Tibial nerve (tissue), 4 donors: ENCODE data around the gene ZSCAN16. TPM values are rescaled to one million over a fixed set of nuclear protein-coding genes. Genes with fewer than 3 reads are reported as not detected.

Experiments used
- DNase-seq, 2 donors: peaks; one replicate each; pipeline ENCODE4 v3.0.0-alpha.2; 2019; ENCODE audit warnings: low spot score in 2 of 2
- H3K27ac ChIP-seq, 4 donors: fragments of 200-600 bp; sonication (generic) in 3 of 4; one replicate each; pipeline ENCODE4 v1.5.1; 2017 to 2019; ENCODE audit warnings: mild to moderate bottlenecking in 1 of 4
- H3K27me3 ChIP-seq, 2 donors: fragments of 200-600 bp; sonication (generic) in 1 of 2; one replicate each; pipeline versions ENCODE4 v1.5.1 to v1.6.0; 2017 to 2019
- H3K36me3 ChIP-seq, 3 donors: fragments of 200-600 bp; sonication (generic); one replicate each; pipeline ENCODE4 v1.5.1; 2018 to 2019
- H3K4me1 ChIP-seq, 4 donors: fragments of 200-600 bp; sonication (generic) in 3 of 4; one replicate each; pipeline ENCODE4 v1.5.1; 2017 to 2019
- H3K4me3 ChIP-seq, 4 donors: fragments of 200-600 bp; sonication (generic) in 3 of 4; one replicate each; pipeline ENCODE4 v1.5.1; 2017 to 2019; ENCODE audit warnings: mild to moderate bottlenecking in 1 of 4, moderate library complexity in 1 of 4
- H3K9me3 ChIP-seq, 4 donors: fragments of 200-600 bp; sonication (generic) in 3 of 4; one replicate each; pipeline ENCODE4 v1.5.1; 2017 to 2019
- CTCF ChIP-seq, 5 experiments: fragments of 200-600 bp in 3 of 5; fragments of 450-650 bp in 2 of 5; sonication (generic) in 3 of 5; IDR thresholded peaks; one replicate each; pipeline ENCODE4 v1.5.1; 2016 to 2019; ENCODE audit warnings: antibody characterized with exemption in 5 of 5, mild to moderate bottlenecking in 3 of 5, moderate library complexity in 2 of 5
- EP300 ChIP-seq, 2 donors: sonication (generic); formaldehyde crosslinking; IDR thresholded peaks; one replicate each; pipeline ENCODE4 v1.6.1; 2017; ENCODE audit warnings: antibody characterized with exemption in 2 of 2, mild to moderate bottlenecking in 1 of 2
- POLR2A ChIP-seq, 2 donors: fragments of 450-650 bp; IDR thresholded peaks; one replicate each; pipeline ENCODE4 v1.6.1; 2017; ENCODE audit warnings: antibody characterized with exemption in 2 of 2, mild to moderate bottlenecking in 2 of 2, moderate library complexity in 2 of 2
- WGBS, 2 donors: methylation state at CpG; one replicate each; pipeline ENCODE4 v1.1.5; 2018; 5-methylcytosine and 5-hydroxymethylcytosine counted together
- total RNA-seq, 4 donors: library from RNA; depleted of rRNA; stranded (reverse); fragments of >200 nt; gene quantifications; one replicate each; pipeline ENCODE4 v1.1.0, GENCODE V29; 2016

Gene ZSCAN16
- total RNA-seq, 4 donors from 2014 or later = 0.78 to 9.9 (median 3.6) TPM

GRCh38 chr6:28159029-28159607 is 34.7 kb downstream of the ZSCAN16 start:
- Histone ChIP-seq H3K36me3 (peaks cover 0 to 48% (median 8%) of the 10 kb centered on the region in 3 donors), H3K4me1 (peaks cover 0 to 6% (median 3%) of the 10 kb centered on the region in 4 donors), H3K9me3 (no peaks in the 10 kb centered on the region), H3K27ac (no peak overlapping the region), H3K4me3 (no peak overlapping the region), H3K27me3 (no peaks in the 10 kb centered on the region)
- TF ChIP-seq EP300 (IDR thresholded peaks at IDR 0.05) (no peak), CTCF (IDR thresholded peaks at IDR 0.05) (no peak), POLR2A (IDR thresholded peaks at IDR 0.05) (no peak)
- DNase-seq = no peak
- 97 to 98% methylated on average over 4 of the region's 4 CpGs for WGBS, 2 donors

- peaks cover 0 to 6% (median 3%) of the 10 kb centered on the region in 4 donors for H3K4me1 ChIP-seq
- H3K27ac ChIP-seq = no peak overlapping the region
- H3K27me3 ChIP-seq = no peaks in the 10 kb centered on the region
- no peak overlapping the region for H3K4me3 ChIP-seq
- DNase-seq = no peak
- 84 to 89% methylated on average over 2 of the region's 2 CpGs for WGBS, 2 donors
- H3K36me3 ChIP-seq = peaks cover 0 to 37% (median 0%) of the 10 kb centered on the region in 3 donors
- H3K9me3 ChIP-seq = no peaks in the 10 kb centered on the region
- no peak for TF ChIP-seq EP300 (IDR thresholded peaks at IDR 0.05)
- TF ChIP-seq POLR2A (IDR thresholded peaks at IDR 0.05) = no peak
Measured at GRCh38 chr6:28160233-28160632, 35.8 kb downstream of the ZSCAN16 start.

- peaks cover 0 to 6% (median 3%) of the 10 kb centered on the region in 4 donors for H3K4me1 ChIP-seq
- no peaks in the 10 kb centered on the region for H3K27me3 ChIP-seq
- WGBS, 2 donors = 8 to 9% methylated on average over 31 to 32 of the region's 32 CpGs
- peak overlapping the region; percentile 31 to 57 (median 46) for H3K4me3 ChIP-seq
- H3K27ac ChIP-seq = no peak overlapping the region
- H3K9me3 ChIP-seq = no peaks in the 10 kb centered on the region
- peak; percentile 32 to 41 for DNase-seq
- no peak for TF ChIP-seq POLR2A (IDR thresholded peaks at IDR 0.05)
- peak in 1 of 2 donors; percentile 59 for TF ChIP-seq EP300 (IDR thresholded peaks at IDR 0.05)
- H3K36me3 ChIP-seq = peaks cover 0 to 24% (median 0%) of the 10 kb centered on the region in 3 donors
Measured at GRCh38 chr6:28161410-28162079, 37.1 kb downstream of the ZSCAN16 start.

GRCh38 chr6:28165563-28165962 is 41.2 kb downstream of the ZSCAN16 start:
- no peaks in the 10 kb centered on the region for H3K9me3 ChIP-seq
- H3K36me3 ChIP-seq = peaks cover 0 to 32% (median 0%) of the 10 kb centered on the region in 3 donors
- 37 to 43% methylated on average over 1 of the region's 1 CpG for WGBS, 2 donors
- H3K27ac ChIP-seq = no peak overlapping the region
- H3K4me1 ChIP-seq = peaks cover 0 to 6% (median 3%) of the 10 kb centered on the region in 4 donors
- no peak overlapping the region for H3K4me3 ChIP-seq
- no peaks in the 10 kb centered on the region for H3K27me3 ChIP-seq
- no peak for DNase-seq
- TF ChIP-seq POLR2A (IDR thresholded peaks at IDR 0.05) (no peak), CTCF (IDR thresholded peaks at IDR 0.05) (no peak), EP300 (IDR thresholded peaks at IDR 0.05) (no peak)

- Histone ChIP-seq H3K4me3 (no peak overlapping the region), H3K27me3 (no peaks in the 10 kb centered on the region), H3K36me3 (peaks cover 0 to 43% (median 0%) of the 10 kb centered on the region in 3 donors), H3K4me1 (peaks cover 0 to 4% (median under 1%) of the 10 kb centered on the region in 4 donors), H3K27ac (no peak overlapping the region), H3K9me3 (no peaks in the 10 kb centered on the region)
- DNase-seq = no peak
- 65 to 66% methylated on average over 4 of the region's 4 CpGs for WGBS, 2 donors
- TF ChIP-seq CTCF (IDR thresholded peaks at IDR 0.05) (no peak), POLR2A (IDR thresholded peaks at IDR 0.05) (no peak), EP300 (IDR thresholded peaks at IDR 0.05) (no peak)
Measured at GRCh38 chr6:28167068-28167467, 42.7 kb downstream of the ZSCAN16 start.

- Histone ChIP-seq H3K27me3 (no peaks in the 10 kb centered on the region), H3K36me3 (peaks cover 0 to 49% (median 0%) of the 10 kb centered on the region in 3 donors), H3K4me1 (no peaks in the 10 kb centered on the region), H3K9me3 (no peaks in the 10 kb centered on the region), H3K27ac (no peak overlapping the region), H3K4me3 (no peak overlapping the region)
- WGBS, 2 donors = 85 to 86% methylated on average over 1 of the region's 1 CpG
- TF ChIP-seq POLR2A (IDR thresholded peaks at IDR 0.05) = no peak
- TF ChIP-seq CTCF (IDR thresholded peaks at IDR 0.05) = no peak
- TF ChIP-seq EP300 (IDR thresholded peaks at IDR 0.05) = no peak
- DNase-seq = no peak
Measured at GRCh38 chr6:28167926-28168325, 43.5 kb downstream of the ZSCAN16 start.
